ENCODE measurements around the gene P4HB.

P4HB gene

DNA sequence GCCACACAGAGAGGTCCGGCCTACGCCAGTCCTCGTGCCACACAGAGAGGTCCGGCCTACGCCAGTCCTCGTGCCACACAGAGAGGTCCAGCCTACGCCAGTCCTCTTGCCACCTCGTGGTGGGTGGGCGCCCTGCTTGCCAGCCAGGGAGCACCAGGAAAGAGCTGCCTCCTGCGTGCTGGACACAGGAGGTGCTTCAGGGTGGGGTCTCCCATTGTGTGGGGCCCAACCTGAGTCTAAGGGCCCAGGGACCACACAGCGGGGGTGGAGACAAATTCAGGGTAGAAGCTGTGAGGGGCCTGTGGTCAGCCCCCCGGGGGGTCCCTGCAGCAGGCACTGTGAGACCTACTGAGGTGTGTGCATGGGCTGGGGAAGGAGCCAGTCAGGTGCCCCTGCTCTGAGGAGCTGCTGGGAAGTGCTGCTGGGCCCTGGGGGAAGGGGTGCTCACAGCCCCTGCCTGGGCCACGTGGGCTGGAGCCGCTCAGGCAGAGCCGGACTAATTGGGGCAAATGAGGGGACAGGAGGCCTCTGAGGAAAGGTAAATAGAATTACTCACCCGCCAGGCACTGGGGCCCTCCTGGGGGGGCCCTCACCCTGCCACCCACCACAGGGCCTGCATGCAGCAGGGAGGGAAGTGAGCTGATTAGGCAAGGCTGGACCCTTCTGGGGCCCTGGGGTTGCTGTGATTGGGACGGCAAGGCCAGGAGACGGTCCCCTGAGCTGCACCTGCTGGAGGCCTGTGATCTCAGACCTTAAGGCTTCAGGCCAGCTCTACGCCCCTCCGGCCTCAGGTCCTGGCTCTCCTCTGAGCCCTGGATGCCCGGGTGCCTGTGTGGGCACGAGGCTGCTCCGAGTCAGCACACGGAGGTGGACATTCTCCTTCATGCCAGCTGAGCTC, 45.3 kb downstream of the P4HB start (continued):
- TF ChIP-seq GLIS1 (tag by site-specific recombination; IDR thresholded peaks at IDR 0.05) (peak; percentile 100), ZNF211 (tag by site-specific recombination; IDR thresholded peaks at IDR 0.05; ENCODE audit: low read depth) (no peak), ZIC2 (tag by site-specific recombination; IDR thresholded peaks at IDR 0.05) (peak; percentile 96), BCL11B (tag by site-specific recombination; IDR thresholded peaks at IDR 0.05; ENCODE audit: low read depth) (no peak), ZNF423 (tag by site-specific recombination; IDR thresholded peaks at IDR 0.05) (peak; percentile 62), ZBTB48 (tag by site-specific recombination; IDR thresholded peaks at IDR 0.05) (peak; percentile 89), ZNF248 (tag by site-specific recombination; IDR thresholded peaks at IDR 0.05) (no peak), SP7 (tag by site-specific recombination; IDR thresholded peaks at IDR 0.05) (peak; percentile 53; the same call in 1 of the 2 replicates), ZNF654 (tag by site-specific recombination; IDR thresholded peaks at IDR 0.05; ENCODE audit: low read depth) (no peak), ZFHX2 (tag by site-specific recombination; conservative IDR thresholded peaks at IDR 0.05) (peak; percentile 65), ZNF221 (tag by site-specific recombination; IDR thresholded peaks at IDR 0.05; ENCODE audit: borderline replicate concordance) (no peak), ZBTB7A (tag by site-specific recombination; IDR thresholded peaks at IDR 0.05; ENCODE audit: low read depth) (no peak), ZNF223 (tag by site-specific recombination; IDR thresholded peaks at IDR 0.05) (no peak), ZNF626 (tag by site-specific recombination; IDR thresholded peaks at IDR 0.05) (no peak), ZNF133 (tag by site-specific recombination; IDR thresholded peaks at IDR 0.05) (no peak), SALL2 (tag by site-specific recombination; IDR thresholded peaks at IDR 0.05; ENCODE audit: borderline replicate concordance) (no peak), ZNF501 (tag by site-specific recombination; IDR thresholded peaks at IDR 0.05) (no peak), ZNF138 (tag by site-specific recombination; IDR thresholded peaks at IDR 0.05; ENCODE audit: borderline replicate concordance) (no peak), ZEB2 (tag by site-specific recombination; IDR thresholded peaks at IDR 0.05) (peak; percentile 47), SP3 (tag by site-specific recombination; IDR thresholded peaks at IDR 0.05) (0 out of 2 replicates have a peak, but pooled peaks have one; percentile 6)
- TF ChIP-seq, protein P1, sequence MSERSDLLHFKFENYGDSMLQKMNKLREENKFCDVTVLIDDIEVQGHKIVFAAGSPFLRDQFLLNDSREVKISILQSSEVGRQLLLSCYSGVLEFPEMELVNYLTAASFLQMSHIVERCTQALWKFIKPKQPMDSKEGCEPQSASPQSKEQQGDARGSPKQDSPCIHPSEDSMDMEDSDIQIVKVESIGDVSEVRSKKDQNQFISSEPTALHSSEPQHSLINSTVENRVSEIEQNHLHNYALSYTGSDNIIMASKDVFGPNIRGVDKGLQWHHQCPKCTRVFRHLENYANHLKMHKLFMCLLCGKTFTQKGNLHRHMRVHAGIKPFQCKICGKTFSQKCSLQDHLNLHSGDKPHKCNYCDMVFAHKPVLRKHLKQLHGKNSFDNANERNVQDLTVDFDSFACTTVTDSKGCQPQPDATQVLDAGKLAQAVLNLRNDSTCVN (tag by site-specific recombination; optimal IDR thresholded peaks at IDR 0.05), result no peak
- TF ChIP-seq, protein P2, sequence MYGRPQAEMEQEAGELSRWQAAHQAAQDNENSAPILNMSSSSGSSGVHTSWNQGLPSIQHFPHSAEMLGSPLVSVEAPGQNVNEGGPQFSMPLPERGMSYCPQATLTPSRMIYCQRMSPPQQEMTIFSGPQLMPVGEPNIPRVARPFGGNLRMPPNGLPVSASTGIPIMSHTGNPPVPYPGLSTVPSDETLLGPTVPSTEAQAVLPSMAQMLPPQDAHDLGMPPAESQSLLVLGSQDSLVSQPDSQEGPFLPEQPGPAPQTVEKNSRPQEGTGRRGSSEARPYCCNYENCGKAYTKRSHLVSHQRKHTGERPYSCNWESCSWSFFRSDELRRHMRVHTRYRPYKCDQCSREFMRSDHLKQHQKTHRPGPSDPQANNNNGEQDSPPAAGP (tag by site-specific recombination; IDR thresholded peaks at IDR 0.05), result peak; percentile 60; the same call in 1 of the 2 replicates
- TF ChIP-seq, protein P3, sequence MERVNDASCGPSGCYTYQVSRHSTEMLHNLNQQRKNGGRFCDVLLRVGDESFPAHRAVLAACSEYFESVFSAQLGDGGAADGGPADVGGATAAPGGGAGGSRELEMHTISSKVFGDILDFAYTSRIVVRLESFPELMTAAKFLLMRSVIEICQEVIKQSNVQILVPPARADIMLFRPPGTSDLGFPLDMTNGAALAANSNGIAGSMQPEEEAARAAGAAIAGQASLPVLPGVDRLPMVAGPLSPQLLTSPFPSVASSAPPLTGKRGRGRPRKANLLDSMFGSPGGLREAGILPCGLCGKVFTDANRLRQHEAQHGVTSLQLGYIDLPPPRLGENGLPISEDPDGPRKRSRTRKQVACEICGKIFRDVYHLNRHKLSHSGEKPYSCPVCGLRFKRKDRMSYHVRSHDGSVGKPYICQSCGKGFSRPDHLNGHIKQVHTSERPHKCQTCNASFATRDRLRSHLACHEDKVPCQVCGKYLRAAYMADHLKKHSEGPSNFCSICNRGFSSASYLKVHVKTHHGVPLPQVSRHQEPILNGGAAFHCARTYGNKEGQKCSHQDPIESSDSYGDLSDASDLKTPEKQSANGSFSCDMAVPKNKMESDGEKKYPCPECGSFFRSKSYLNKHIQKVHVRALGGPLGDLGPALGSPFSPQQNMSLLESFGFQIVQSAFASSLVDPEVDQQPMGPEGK (tag by site-specific recombination; IDR thresholded peaks at IDR 0.05), result peak; percentile 89
- TF ChIP-seq, protein P4, sequence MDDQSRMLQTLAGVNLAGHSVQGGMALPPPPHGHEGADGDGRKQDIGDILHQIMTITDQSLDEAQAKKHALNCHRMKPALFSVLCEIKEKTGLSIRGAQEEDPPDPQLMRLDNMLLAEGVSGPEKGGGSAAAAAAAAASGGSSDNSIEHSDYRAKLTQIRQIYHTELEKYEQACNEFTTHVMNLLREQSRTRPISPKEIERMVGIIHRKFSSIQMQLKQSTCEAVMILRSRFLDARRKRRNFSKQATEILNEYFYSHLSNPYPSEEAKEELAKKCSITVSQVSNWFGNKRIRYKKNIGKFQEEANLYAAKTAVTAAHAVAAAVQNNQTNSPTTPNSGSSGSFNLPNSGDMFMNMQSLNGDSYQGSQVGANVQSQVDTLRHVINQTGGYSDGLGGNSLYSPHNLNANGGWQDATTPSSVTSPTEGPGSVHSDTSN (CRISPR knock-in tag; IDR thresholded peaks at IDR 0.05), result no peak
- TF ChIP-seq, protein P5, sequence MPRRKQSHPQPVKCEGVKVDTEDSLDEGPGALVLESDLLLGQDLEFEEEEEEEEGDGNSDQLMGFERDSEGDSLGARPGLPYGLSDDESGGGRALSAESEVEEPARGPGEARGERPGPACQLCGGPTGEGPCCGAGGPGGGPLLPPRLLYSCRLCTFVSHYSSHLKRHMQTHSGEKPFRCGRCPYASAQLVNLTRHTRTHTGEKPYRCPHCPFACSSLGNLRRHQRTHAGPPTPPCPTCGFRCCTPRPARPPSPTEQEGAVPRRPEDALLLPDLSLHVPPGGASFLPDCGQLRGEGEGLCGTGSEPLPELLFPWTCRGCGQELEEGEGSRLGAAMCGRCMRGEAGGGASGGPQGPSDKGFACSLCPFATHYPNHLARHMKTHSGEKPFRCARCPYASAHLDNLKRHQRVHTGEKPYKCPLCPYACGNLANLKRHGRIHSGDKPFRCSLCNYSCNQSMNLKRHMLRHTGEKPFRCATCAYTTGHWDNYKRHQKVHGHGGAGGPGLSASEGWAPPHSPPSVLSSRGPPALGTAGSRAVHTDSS (tag by site-specific recombination; IDR thresholded peaks at IDR 0.05), result no peak
- TF ChIP-seq, protein P6, sequence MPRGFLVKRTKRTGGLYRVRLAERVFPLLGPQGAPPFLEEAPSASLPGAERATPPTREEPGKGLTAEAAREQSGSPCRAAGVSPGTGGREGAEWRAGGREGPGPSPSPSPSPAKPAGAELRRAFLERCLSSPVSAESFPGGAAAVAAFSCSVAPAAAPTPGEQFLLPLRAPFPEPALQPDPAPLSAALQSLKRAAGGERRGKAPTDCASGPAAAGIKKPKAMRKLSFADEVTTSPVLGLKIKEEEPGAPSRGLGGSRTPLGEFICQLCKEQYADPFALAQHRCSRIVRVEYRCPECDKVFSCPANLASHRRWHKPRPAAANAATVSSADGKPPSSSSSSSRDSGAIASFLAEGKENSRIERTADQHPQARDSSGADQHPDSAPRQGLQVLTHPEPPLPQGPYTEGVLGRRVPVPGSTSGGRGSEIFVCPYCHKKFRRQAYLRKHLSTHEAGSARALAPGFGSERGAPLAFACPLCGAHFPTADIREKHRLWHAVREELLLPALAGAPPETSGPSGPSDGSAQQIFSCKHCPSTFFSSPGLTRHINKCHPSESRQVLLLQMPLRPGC (tag by site-specific recombination; IDR thresholded peaks at IDR 0.05), result 0 out of 2 replicates have a peak, but pooled peaks have one; percentile 16

All from HEK293 (cell line).